ELF-1 (cell line): ENCODE measurements around the gene VGLL4.
A peak's percentile ranks its signal among the peaks of the same experiment; 100 is the strongest.
"Not testable (repeated sequence)": the region's sequence is repeated elsewhere in the genome, so short reads cannot be mapped to it uniquely, and the experiment has no call there.

Experiments
- DNase-seq: peaks from one replicate; pipeline ENCODE4 v3.0.0-alpha.2; 2016; ENCODE audit warnings: low read depth, low spot score

VGLL4 gene

DNA sequence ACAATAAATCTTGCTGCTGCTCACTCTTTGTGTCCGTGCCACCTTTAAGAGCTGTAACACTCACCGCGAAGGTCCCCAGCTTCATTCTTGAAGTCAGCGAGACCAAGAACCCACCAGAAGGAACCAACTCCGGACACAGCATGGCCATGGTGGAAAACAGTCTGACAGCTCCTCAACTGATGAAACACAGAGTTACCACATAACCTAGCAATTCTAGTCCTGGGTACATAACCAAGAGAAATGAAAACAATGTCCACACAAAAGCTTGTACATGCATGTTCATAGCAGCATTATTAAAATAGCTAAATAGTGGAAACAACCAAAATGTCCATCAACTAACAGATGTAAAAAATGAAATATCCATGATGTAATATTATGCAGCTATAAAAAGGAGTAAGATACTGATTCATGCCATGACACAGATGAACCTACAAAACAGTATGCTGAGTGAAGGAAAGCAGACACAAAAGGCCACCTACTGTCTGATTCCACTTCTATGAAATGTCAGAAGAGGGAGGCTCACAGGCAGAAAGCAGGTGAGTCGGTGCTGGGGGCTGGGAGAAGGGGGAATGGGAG is 36.8 kb downstream of the VGLL4 start:
- DNase-seq = no peak

DNA sequence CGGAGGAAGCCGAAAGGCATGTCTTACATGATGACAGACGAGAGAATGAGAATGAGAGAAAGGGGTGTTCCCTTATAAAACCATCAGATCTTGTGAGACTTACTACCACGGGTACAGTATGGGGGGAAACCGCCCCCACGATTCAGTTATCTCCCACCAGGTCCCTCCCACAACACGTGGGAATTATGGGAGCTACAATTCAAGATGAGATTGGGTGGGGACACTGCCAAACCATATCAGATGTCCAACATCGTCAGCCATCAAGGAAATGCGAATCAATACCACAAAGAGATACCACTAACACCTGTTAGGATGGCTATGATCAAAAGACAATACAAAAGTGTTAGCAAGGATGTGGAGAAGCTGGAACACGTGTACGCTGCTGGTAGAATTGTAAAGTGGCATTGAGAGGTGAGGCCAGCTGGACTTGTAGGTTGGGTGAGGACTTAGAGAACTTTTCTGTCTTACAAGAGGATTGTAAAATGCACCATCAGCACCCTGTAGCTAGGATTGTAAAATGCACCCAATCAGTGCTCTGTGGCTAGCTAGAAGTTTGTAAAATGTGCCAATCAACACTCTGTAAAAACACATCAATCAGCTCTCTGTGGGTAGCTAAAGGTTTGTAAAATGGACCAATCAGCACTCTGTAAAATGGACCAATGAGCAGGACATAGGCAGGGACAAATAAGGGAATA is 37.5 kb downstream of the VGLL4 start:
- no peak for DNase-seq

DNA sequence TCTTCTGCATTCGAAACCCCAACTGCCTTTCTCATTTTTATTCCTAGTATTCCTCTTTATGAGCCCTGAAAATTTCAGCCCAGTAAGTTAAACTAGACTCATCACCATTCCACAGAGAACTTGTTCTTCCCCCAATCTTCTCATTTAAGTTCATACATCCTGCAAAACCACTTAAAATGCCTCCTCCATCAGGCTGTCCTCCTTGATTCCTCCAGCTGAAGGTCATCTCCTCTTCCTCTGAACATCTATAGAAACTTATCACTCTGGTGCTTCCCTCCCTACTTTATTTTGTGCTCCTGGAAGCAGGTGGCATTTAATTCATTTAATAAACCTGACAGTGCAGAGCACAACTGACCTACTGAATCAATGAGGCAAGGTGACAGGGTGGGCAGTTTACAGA is 38.3 kb downstream of the VGLL4 start:
- DNase-seq = no peak

DNA sequence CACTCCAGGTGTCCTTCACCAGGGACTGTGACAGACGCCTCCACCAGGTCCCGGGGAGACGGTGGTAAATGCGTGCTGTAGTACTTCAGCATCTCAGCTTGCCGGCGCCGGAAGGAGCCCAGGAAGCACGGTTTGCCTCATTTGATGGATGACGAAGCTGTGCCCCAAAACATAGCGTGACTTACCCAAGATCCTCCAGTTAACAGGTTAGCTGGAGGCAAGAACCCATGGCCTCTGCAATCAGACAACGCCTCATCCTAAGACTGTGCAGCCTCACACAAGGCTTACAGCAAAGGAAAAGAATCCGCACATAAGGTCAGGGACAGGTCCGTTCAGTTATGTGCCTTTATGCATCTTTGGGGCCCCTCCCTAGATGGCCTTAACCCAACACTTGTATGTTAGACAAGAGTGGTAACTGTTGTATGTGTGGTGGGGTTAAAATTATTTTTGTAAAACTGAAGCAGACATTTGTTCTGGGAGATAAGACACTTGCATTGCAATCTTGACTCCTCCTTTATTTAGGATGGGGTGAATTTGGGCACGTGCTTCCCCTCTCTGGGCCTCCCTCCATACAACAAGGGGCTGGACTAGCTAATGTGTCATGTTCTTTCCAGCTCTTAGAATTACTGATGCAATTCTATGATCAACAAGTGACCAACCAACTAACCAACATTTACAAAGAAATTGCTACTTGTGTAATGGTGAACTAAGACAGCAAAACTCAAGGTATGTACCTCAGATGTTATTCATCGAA is 39.4 kb downstream of the VGLL4 start:
- no peak for DNase-seq

DNA sequence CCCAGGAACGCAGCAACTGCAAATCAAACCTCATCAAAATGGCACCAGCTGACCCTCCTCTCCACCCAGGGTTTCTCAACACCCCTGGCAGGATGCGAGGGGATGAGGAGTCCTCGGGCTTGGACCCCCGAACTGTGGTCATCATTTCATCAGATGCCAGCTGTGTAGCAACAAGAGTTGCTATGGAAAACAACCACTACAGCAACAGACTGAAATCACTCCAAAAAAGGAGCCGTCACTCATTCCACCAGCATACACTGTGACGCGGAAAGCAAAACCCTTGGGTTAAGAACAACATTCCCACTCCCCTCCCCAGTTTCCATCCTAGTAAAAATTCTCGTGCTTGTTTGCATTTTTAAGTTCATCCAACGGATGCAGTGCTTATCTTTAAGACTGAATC is 40.1 kb downstream of the VGLL4 start:
- peak; percentile 44 for DNase-seq

DNA sequence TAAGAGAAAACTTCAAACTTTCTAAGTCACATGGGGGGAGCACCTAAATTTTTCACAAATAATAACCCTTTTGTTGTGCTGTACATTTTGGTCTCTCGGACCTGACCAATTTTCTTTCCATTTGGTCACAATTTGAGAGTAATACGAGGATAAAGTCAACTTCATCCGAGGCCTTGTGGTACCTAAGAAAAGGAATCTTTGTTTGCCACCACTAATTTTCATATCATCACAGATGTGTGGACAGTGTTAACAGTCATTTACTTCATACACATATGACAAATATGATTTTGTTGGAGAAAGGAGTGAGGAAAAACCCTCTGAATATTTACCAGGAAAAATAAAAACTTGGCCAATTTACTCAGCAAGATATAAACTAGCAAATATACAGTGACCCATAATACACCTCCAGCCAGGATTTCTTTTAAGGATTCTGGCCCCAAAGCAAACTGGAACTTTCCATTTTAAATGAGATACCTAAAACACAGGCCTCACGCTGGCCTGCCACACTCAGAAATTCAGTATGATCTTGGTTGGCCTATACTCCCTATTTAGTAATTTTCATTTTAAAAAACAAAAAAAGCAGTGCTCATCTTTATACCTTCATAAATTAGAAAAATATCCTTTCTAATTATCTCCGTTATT is 40.7 kb downstream of the VGLL4 start:
- no peak for DNase-seq

DNA sequence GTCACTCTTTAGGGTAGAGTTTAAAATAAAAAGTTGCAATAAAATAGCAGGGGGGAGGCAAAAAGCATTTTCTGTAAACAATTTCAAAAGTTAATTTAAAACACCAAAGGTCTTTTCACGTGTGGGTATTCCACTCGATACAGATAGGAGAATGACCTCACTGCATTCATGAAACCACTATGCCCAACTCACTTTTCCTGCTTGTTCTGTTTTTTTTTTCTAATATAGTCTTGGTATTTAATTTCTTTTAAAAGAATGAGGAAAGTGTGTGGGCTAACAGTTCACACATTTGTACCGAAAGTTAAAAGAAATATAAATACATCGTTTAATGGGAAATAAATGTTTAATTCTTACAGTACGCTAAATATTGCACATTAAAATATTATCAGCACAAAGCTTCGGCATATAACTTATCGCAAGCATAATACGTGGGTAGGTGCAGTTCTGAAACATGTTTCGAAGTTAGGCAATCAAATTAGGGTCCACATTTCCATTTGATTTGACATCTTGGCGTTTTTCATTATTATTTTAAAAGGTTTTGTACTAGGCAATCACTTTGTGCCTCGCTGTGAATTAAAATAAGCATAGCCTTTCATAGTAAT is 41.4 kb downstream of the VGLL4 start:
- DNase-seq = no peak

DNA sequence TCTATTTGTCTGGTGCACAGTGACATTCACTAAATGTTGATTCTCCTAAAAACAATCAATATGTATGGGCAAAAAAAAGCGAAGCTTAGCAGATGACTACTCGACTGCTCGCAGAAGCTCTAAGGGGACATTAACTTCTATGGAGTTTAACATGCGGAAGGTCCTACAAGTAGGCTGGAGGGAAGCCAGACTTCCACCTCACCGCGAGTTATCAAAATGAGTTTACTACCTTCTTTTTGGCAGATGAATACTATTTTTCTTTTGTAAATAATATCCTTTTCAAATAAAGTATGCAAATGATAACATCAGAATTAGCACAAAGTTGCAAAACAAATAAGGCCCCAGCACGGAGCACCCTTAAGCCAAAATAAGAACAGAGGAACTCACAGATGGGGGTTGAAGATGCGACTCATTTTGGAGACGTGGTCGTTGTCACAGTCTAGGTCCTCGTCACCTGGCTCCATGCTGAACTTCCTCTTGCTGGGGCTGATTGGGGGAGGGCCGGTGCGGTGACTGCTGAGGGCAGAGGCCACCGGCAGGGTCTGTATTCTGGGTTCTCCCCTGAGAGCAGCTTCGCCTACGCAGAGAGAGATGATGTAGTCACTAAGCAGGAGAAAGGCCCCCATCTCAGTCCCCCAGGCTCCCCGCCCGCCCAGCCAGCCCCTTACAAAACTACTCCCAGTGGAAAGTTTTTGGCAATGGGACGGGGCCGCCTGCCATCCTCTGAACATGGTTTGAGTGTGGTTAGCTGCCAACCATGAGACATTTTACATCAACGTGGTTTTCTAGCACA is 42.1 kb downstream of the VGLL4 start:
- peak; percentile 74 for DNase-seq

DNA sequence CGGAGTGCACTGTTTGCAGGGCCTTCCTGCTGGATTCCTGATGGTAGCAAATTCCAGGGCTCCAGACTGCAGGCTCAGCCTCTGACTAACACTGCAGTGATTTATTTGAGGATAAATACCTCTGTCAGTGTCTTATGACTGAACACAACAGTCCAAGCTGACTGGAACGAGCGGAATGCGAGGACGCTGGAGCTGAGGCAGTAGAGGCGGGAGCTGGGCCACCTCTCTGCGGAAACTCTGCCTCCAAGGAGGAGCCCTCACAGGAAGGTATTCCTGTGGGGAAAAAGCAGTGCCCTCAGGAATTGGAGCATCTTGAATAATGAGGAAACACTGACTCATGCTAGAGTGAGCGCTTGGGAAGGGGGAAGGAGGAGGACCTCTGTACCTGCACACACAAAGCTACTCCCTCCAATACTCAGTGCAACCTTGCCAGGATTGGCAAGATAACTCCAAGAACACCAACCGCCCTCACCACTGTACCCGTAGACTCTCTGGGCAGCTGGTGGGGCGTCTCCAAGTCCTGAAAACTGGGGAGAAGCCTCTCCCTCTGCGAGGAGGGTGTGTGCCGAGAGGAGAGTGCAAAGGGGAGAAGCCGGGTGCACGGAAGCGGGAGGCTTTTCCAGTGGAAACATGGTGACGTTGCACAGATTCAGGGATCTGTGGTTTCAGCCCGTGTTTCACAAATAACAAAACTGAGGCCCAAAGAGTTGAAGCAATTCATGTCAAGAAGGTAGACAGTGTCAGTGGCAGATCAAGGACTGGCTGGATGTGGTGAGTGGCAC is 43.0 kb downstream of the VGLL4 start:
- peak; percentile 98 for DNase-seq

DNA sequence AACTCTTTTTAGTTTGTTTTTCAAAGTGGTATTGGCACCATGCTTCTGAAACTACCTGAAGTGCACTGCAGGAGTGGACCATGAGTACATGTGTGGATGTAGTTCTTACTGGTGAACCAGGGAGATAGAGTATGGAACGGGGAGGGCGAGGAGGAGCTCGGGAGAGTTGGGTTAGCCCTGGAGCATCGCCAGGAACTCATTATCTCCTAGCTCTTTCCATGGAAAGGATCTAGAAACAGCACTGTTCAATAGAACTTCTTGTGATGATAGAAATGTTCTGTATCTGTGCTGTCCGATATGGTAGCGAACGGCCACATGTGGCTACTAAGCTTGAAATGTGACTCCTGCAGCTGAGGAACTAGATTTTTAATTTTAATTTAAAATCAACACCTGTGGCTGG is 47.3 kb downstream of the VGLL4 start:
- no peak for DNase-seq

DNA sequence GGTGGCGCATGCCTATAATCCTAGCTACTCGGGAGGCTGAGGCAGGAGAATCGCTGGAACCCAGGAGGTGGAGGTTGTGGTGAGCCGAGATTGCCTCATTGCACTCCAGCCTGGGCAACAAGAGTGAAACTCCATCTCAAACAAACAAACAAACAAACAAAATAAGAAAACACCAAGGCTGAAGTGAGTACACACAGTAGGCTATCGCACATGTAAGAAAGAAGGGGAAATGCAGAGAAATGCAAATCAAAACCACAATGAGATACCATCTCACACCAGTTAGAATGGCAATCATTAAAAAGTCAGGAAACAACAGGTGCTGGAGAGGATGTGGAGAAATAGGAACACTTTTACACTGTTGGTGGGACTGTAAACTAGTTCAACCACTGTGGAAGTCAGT is 48.7 kb downstream of the VGLL4 start:
- not testable (repeated sequence) for DNase-seq

DNA sequence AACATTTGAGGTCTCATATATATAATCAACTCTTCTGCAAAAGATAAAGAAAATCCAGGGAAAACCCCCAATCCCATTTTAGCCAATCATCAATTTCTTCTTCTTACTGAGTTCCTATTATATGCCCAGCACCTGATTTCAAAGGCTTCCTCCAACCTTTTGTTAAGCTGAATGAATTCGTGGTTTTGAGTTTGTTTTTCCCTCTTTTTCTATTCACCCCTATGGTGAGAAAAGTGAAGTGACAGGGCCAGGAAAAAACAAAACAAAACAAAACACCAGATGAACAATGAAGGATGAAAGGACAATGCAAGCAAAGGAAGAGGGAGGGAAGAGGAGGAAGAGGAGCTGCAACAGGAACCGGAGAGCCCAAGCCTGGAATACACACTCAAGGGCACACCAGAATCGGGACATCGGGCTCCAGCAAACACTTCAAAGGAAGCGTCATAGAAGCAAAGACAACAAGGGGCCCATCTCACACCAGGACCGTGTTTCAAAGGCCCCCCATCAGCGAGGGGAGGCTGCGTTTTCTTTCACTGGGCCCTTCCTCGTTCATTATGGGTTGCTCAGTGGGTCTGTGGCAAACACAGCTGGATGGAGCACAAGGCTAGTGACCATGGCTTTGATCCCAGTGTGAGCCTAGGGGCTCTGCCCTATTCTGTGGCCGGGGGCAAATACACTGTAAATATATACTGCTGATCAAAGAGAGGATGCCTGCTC is 50.2 kb downstream of the VGLL4 start:
- DNase-seq = peak; percentile 54

DNA sequence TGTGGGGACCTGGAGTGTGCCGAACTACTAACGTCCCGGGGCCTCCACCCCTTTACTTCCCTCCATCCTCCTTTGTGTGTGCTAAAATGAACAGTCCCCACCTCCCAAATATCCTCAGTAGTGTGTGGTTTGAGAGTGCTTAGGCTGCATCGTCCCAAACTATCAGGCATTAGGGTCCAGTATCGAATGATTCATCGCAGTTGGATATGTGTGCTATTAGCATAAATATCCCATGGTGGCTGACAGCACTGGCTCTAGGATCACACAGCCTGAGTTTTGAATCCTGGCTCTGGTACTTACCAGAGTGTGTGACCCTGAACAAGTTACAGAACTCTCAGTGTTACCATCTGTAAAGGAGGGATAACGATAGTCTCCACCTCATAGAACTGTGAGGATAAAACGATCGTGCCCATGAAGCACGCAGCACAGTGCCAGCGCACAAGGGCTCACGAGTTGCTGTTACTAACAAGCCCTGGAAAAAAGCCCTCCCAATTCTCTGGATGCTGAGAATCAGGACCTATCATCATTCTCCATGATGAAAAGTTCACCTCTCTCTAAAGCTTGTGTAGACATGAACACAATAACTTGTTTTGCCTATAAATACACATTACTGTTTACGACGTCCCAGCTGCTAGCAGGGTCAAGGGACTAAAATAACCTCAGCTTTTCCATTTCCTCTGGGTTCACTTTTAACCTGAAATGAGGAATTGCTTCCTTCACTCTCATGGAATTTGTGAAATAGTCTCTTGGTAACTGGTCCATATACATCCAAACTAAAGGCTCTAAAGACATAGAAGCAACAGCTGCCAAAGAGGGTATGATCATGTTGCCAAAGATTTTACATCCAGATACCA is 51.0 kb downstream of the VGLL4 start:
- DNase-seq = no peak

DNA sequence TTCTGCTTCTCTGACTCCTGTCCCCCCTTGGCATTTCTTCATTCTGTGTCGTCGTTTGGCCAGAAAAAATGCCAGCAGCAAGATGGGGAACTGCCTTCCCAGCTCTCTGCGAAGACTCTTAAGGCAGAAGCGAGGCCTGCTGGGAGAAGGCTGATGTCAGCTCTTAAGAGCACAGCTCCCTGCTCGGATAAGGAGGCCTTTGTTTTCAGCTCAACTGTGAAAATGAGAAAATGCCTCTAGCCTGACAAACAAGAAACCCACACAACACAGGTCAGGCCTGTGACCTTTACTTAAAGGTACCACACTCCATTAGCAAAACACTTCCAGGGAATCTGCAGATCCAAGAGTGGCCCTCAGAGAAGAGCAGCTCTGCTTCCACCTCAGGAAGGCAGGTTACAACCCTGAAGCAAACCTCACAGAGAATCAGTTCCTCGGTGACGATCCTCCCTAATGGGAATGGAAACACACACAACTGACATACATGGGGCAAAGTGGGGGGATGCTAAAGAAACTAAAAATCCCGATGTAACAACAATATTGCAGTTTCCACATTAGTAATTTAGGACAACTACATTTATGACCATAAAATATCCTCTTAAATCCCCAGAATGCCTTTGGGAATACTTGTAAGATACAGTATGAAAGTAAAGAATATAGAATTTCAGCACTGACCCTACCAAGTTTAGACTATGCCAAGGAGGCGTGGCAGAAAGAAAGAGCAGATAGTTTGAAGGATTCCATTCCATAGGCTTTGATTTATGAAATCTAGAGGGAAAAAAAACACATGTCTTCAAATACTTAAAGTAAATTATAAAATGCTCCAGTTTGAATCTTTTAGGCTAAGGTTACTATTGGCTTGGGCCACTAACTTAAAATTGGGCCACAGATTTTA is 52.1 kb downstream of the VGLL4 start:
- peak; percentile 93 for DNase-seq

DNA sequence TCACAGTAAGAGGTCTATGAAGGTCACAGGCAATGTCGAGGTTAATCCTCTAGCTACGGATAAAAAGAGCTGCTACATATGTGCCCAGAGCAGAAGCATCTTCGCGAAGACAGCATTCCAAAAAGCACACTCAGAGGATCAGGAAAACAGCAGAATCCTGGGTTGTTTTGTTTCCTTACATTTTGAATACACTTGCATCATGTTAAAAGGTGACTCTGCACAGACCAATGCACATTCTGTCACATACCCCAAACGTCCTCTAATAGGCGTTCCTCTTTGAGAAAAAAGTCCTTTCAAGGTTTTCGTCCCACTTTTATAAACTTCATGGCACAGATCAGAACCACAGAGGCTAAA is 52.7 kb downstream of the VGLL4 start:
- no peak for DNase-seq

DNA sequence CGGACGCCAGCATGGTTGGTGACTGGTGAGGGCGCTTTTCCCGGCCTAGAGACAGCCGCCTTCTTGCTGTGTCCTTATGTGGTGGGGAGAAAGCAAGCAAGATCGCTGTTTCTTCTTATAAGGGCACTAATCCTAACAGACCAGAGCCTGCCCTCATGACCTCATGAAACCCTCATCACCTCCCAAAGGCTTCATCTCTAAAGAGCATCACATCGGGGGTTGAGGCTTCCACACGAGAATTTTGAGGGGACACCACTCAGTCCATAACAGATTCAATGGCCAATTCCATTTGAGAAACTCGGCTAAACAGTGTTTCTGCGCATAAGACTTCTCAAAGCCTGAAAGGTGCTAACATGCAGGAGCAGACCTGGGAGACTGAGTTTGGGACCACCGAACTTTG is 54.0 kb downstream of the VGLL4 start:
- DNase-seq = no peak

DNA sequence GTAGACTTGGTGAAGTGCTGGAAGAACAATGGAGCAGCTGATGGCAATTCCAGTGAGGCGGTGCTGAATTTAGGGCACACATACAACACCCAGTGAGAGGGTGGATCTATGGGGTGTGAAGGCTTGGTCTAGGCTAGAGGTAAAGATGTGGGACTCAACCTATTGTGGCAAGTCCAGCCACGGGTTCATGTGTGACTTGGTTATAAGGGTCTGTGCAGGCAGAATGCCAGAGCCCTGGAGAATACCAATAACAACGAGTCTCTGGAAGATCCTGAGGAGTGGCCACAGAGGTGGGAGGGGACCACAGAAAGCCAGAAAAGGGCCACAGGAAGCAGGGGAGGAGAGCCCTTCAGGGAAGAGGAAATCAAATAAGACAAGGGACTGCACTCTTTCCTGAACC is 55.0 kb downstream of the VGLL4 start:
- no peak for DNase-seq

DNA sequence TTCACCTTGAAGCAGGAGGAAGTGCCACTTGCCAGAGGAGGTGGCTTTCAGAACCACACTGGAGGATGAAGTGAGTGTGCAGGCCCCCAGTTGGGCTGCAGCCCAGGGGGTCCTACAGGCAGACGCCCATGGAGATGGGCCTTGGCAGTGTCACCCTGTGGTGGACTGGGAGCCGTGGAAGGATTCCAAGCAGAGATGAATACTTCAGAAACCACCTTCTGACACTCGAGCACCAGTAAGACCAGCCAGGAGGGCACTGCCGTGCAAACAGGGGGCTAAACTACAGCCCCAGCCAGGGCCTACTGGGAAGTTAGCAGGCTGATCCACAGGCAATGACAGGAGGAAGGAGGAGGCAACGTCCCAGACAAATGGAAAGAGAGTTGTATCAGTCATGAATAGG is 55.4 kb downstream of the VGLL4 start:
- DNase-seq = no peak
